Measurements from ENCODE around the gene RGS14.

GRCh38 chr5:177383181-177383580 is 25.5 kb downstream of the RGS14 start:
- TF ChIP-seq CTCF (IDR thresholded peaks at IDR 0.05) (no peak), ZFX (IDR thresholded peaks at IDR 0.05; ENCODE audit: borderline replicate concordance) (no peak)
